Hematopoietic multipotent progenitor cell treated with erythropoietin and hydrocortisone succinate and interleukin-3 and kit ligand, for 8 days (in vitro differentiated cells): ENCODE results near the gene CCL17.
"Not testable (repeated sequence)": the region's sequence is repeated elsewhere in the genome, so short reads cannot be mapped to it uniquely, and the experiment has no call there.

Experiments used
- DNase-seq: peaks from one replicate; pipeline ENCODE4 v3.0.0-alpha.2; 2015

CCL17 gene

DNA sequence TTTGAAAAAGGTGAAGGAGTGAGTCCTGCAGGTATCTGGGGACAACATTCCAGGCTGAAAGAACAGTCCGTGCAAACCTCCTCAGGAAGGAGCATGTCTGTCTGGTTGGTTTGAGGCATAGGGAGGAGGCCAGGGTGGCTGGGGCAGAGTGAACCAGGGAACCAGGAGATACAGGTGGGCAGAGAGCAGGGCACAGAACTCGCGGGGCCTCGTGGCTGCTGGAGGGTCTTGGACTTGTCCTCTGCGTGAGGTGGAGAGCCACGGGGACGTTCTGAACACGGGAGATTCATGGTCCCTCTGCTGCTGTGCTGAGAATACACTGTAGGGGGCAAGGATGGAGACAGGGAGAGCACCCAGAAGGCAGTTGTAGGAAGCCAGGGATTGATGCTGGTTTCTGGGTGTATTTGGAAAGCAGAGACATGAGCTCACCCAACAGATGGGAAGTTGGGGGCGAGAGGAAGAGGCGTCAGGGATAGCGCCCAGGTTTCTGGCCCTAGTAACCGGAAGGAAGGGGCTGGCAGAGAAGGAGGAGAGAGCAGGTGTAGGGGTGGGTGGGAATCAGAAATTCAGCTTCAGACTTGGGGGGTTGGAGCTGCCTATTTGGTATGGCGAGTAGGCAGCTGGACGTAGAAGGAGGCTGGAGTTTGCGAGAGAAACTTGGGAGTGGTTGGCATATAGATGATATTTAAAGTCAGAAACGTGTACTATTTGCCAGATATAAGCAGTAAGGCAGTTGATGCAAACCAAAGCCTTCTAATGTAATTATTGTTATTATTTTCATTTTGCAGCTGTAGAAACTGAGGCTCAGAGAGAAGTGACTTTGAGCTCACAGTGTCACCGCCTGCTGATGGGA, at the start of gene CCL17:
CCL17 (plus strand) TSS at position 803 of the 853 bp plus-strand sequence. CDS start 9,166 bp downstream, outside the sequence.
- DNase-seq = no peak

DNA sequence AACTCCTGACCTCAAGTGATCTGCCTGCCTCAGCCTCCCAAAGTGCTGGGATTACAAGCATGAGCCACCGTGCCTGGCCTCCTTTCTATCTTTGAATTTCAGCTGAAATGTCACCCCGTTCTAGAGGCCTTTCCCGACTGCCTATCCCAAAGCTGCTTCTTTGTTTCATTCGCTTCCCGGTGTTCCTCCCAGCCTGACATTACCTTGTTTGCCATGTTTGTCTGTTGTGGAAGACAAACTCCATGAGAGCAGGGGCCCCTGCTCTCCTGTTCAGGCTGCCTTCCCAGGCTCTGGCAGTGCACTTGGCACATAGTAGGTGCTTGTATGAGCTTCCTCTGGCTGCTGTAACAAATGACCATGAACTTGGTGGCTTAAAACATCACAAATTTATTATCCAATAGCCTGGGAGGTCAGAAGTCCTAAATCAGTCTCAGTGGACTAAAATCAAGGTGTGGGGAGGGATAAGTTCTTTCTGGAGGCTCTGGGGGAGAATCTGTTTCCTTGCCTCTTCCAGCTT, 48.6 kb upstream of the CCL17 start:
- DNase-seq = no peak

DNA sequence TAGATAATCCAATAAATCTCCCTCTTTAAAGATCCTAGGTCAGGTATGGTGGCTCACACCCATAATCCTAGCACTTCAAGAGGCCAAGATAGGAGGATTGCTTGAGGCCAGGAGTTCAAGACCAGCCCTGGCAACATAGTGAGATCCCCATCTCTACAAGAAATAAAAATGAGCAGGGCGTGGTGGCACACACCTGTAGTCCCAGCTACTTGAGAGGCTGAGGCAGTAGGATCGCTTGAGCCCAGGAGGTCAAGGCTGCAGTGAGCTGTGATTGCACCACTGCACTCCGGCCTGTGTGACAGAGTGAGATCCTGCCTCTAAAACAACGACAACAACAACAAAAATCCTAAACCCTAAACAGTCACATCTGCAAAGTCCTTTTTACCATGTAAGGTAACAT, 48.0 kb upstream of the CCL17 start:
- DNase-seq = no peak

- no peak for DNase-seq
These were observed 47.1 kb upstream of the CCL17 start for GRCh38 chr16:57357330-57358085.

DNA sequence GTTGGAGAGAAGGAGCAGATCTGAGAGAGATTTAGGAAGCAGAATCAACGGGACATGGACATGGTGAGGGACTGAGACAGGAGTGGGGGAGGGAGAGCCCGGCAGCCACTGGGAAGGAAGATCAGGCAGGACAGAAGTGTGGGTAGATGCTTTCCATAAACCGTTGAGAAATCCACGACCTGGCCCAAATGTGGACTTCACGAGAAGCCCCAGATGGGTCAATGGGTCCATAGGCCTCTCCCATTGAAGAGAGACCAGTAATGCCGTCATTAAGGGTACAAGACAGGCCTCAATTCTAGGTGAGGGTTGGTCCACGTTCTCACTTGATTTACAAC, 46.5 kb upstream of the CCL17 start:
- DNase-seq = no peak

GRCh38 chr16:57358527-57359095, 46.0 kb upstream of the CCL17 start, which contains the start of gene CCL22:
CCL22 (plus strand) TSS chr16:57358783; CDS start chr16:57358817, 34 bp downstream.
- no peak for DNase-seq

DNA sequence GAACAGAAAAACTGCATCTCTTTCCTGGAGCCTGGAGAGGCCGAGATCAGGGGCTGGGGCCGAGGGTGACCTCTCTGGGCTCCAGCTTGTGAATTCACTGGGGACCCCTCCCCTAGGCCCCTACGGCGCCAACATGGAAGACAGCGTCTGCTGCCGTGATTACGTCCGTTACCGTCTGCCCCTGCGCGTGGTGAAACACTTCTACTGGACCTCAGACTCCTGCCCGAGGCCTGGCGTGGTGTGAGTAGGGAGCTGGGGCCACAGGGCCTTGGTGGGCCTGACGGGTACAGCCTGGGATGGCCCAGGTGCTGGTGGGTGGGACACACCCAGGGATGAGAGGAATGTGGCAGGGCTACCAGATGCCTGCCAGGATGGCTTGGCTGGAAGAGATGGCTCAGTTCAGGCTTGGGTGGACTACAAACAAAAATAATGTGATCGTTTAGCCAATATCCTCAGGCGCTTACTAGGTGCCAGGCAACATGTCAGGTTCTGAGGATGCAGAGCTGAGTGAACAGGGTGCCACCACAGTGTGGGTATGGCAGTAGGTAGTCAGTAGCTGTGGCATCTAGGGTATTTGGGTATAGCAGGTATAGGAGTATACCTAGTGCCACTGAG, 44.1 kb upstream of the CCL17 start:
- DNase-seq = no peak

DNA sequence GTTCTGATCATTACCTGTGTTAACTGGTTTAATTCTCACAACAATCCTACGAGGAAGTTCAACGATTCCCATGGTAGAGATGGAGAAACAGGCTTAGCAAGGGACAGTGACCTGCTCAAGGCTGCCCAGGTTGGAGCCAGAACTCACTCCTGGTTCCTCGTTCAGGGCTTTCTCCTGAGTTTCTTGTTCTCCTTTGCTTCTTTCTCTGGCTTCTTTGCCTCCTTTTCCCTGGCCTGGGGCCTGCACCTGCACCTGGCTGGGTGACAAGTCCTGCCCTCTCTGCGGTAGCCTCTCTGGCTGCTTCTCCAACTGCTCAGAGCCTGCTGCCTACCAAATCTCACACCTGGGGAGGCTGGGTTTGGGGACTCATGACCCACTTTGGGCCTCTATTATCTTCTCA, 43.2 kb upstream of the CCL17 start:
- no peak for DNase-seq

DNA sequence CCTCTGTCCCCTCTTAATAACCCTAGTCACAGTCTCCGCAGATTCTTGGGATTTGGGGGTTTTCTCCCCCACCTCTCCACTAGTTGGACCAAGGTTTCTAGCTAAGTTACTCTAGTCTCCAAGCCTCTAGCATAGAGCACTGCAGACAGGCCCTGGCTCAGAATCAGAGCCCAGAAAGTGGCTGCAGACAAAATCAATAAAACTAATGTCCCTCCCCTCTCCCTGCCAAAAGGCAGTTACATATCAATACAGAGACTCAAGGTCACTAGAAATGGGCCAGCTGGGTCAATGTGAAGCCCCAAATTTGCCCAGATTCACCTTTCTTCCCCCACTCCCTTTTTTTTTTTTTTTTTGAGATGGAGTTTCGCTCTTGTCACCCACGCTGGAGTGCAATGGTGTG, 40.4 kb upstream of the CCL17 start:
- DNase-seq = no peak

GRCh38 chr16:57366544-57367040, 38.0 kb upstream of the CCL17 start:
- no peak for DNase-seq

- DNase-seq = no peak
These were observed 37.3 kb upstream of the CCL17 start for GRCh38 chr16:57367116-57367752.

DNA sequence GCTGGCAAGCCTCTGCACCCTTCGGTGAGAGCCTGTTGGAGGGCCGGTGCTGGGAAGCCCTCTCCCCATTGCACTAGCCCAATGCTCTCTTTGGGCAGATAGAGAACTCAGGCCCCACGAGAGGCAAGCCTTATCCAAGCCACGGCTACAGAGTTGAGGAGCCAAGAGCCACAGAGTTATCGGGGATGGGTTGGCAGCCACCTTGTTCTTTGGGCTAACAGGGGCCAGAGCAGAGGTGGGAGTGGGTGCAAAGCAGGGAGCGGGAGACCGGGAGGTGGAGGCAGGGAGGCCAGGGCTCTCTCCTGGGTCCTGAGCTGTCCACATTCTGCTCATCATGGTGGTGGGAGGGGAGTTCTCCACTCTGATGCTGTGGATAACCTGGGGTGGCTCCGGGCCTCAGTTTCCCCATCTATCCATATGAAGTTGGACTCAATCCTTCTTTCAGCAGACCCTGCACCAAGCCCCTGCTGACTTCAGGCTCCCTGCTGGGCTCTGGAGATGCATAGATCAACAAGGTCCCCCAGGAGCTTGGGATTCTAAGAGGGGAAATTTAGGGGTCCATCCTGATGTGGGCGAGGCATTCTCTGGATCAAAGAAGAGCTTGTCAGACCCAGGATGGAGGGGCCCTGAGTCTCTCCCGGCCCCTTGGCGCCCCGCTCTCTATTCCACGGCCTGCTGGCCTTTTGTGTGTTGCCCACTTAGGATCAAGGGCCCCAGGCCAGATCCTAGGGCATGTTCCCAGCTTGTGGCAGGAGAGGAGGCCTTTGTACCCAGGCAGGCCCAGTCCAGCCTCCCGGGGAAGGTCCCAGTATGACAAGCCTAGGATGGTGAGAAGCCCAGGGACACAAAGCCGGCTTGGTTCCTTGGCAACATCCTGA, 32.8 kb upstream of the CCL17 start:
- no peak for DNase-seq

DNA sequence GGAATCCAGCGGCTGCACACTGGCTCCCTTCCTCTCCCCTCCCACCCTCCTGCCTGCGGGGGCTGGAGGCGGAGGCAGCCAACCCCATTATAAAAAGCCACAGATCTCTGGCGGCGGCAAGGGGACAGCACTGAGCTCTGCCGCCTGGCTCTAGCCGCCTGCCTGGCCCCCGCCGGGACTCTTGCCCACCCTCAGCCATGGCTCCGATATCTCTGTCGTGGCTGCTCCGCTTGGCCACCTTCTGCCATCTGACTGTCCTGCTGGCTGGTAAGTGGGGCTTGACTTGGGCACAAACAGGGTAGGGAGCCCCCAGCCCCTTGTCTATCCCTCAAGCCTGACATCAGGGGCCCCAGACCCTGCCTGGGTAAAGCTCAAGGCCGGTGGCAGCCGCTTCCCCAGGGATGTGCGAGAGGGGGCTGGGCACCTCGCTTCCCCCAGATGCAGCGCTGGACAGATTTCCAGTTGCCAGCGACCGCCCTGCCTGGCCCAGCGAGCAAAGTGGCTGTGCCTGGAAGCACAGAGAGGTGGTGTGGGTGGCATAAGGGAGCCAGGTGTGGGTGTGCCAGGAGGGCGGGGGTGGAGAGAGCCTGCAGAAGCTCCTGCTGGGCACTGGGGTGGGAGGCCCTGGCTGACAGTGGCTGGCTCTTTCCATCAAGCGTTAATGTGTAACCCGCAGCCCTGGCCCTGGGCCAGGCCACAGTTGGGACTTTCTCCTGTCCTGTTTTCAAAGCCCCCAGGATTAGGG, 32.0 kb upstream of the CCL17 start, which contains the start of gene CX3CL1:
CX3CL1 (plus strand) TSS at position 119 of the 745 bp plus-strand sequence; CDS start at position 198, 79 bp downstream.
- no peak for DNase-seq

GRCh38 chr16:57373117-57373947, 31.2 kb upstream of the CCL17 start:
- DNase-seq = no peak

DNA sequence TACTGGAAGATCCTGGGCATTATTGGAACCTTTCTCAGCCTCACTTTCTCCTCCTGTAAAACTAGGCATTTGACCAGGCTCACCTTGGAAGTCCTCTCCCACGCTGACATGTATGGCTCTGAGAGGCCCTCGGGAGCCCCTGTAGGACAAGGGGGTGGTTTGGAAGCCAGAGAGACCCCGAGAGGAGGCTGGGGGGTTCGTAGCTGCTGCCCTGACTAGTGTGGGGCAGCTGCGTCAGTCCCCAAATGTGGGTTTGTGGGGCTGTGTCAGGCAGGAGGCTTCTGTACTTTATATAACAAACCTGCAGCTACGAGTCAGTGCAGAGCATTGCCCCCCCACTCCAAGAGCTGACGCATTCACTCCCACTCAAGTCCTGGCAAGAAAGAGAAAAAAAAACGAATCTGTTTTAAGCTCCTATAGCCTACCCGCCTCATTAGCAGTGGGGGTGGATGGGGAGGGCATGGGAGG, 30.5 kb upstream of the CCL17 start:
- no peak for DNase-seq

- DNase-seq = not testable (repeated sequence)
These were observed 29.6 kb upstream of the CCL17 start for GRCh38 chr16:57374925-57375465.

GRCh38 chr16:57376313-57376818, 28.2 kb upstream of the CCL17 start:
- no peak for DNase-seq

GRCh38 chr16:57377080-57377841, 27.3 kb upstream of the CCL17 start:
- no peak for DNase-seq
